ENCODE results near the gene EIF4G1. TPM values are rescaled to one million over a fixed set of nuclear protein-coding genes. Genes with fewer than 3 reads are reported as not detected.

EIF4G1 gene
- total and polyA plus RNA-seq, 2 of the 8 experiments (the other 6 are each of a cell fraction or from before 2014, with no cell fraction given) = 318 to 473 TPM

- Histone ChIP-seq H2AFZ (ENCODE audit: low read length) (no peak overlapping the region), H2BK15ac (ENCODE audit: low read length) (0 out of 2 replicates have a peak overlapping the region, but pooled peaks have one; percentile 61), H3K23me2 (ENCODE audit: low read depth, low read length) (peaks cover 22% of the 10 kb centered on the region), H3K79me1 (ENCODE audit: low read depth, low read length) (0 out of 2 replicates have a peak, but pooled peaks cover 3% of the 10 kb centered on the region), H4K8ac (ENCODE audit: extremely low read depth, insufficient read depth, low read length) (no peak overlapping the region), H4K91ac (replicated peaks; ENCODE audit: insufficient read length, low read length) (no peak overlapping the region), H2BK5ac (ENCODE audit: low read depth, low read length) (no peak overlapping the region), H3K14ac (ENCODE audit: insufficient read length) (no peak overlapping the region), H3K4me2 (ENCODE audit: insufficient read depth in 1 of 2, low read depth in 2 of 2, low read length in 2 of 2) (peak overlapping the region; percentile 94 to 98), H3K27ac (ENCODE audit: low read depth, low read length) (no peak overlapping the region), H2BK12ac (ENCODE audit: low read depth, low read length) (peak overlapping the region; percentile 75; the same call in 1 of the 2 replicates), H3K79me2 (ENCODE audit: control insufficient read depth in 1 of 2, insufficient read depth in 2 of 2, low read length in 2 of 2) (peaks cover 0 to 15% of the 10 kb centered on the region in 2 experiments; a peak in 2 of 4 replicates), H4K5ac (ENCODE audit: insufficient read length, low read depth, low read length) (no peak overlapping the region), H3K27me3 (replicated peaks in 1 of 4; ENCODE audit: control insufficient read depth in 3 of 4, extremely low read depth in 1 of 4, insufficient read depth in 3 of 4, low read length in 3 of 4) (peaks cover 0 to 8% (median 3%) of the 10 kb centered on the region in 4 experiments; a peak in 3 of 7 replicates), H3K9me3 (ENCODE audit: insufficient read depth in 2 of 2, low read depth in 1 of 2, low read length in 1 of 2) (no peaks in the 10 kb centered on the region), H3K4me3 (ENCODE audit: extremely low read depth in 1 of 4, insufficient read depth in 2 of 4, low read depth in 3 of 4, low read length in 4 of 4) (peak overlapping the region; percentile 77 to 88 (median 80)), H3K9ac (replicated peaks in 1 of 4; ENCODE audit: extremely low read depth in 1 of 4, low read depth in 3 of 4, low read length in 3 of 4) (peak overlapping the region in 2 of 4 experiments; percentile 27 to 92; a peak in 3 of 7 replicates), H3K56ac (replicated peaks; ENCODE audit: insufficient read length, low read depth, low read length) (no peak overlapping the region), H4K20me1 (replicated peaks in 1 of 2; ENCODE audit: control insufficient read depth in 1 of 2, insufficient read depth in 2 of 2, low read length in 2 of 2) (peaks cover 6 to 11% of the 10 kb centered on the region in 2 experiments), H3K23ac (ENCODE audit: insufficient read length) (no peak overlapping the region), H2BK120ac (replicated peaks; ENCODE audit: low read depth, low read length) (no peak overlapping the region), H2BK20ac (ENCODE audit: low read length) (no peak overlapping the region), H3K4me1 (replicated peaks in 1 of 4; ENCODE audit: control insufficient read depth in 3 of 4, insufficient read depth in 4 of 4, low read length in 3 of 4) (peaks cover 3 to 18% (median 12%) of the 10 kb centered on the region in 4 experiments), H3K18ac (ENCODE audit: extremely low read depth, low read length) (peak overlapping the region; percentile 15; the same call in 1 of the 2 replicates), H3K36me3 (ENCODE audit: control insufficient read depth in 2 of 4, insufficient read depth in 4 of 4, low read length in 3 of 4) (peaks cover 8 to 31% (median 18%) of the 10 kb centered on the region in 4 experiments; a peak in 5 of 8 replicates), H3K4ac (replicated peaks; ENCODE audit: insufficient read length, low read depth, low read length) (no peak overlapping the region), H2AK5ac (ENCODE audit: low read depth, low read length) (peak overlapping the region; percentile 95; the same call in 1 of the 2 replicates)
- no peak for TF ChIP-seq TAF7 (optimal IDR thresholded peaks at IDR 0.05; ENCODE audit: borderline replicate concordance, low read depth, low read length)
- TF ChIP-seq CHD2 (IDR thresholded peaks at IDR 0.05; ENCODE audit: low read length) = no peak
- no peak for TF ChIP-seq YY1 (IDR thresholded peaks at IDR 0.05; ENCODE audit: low read depth, low read length)
- TF ChIP-seq CHD1 (IDR thresholded peaks at IDR 0.05; ENCODE audit: low read depth, low read length) = no peak
- no peak for TF ChIP-seq POLR2A (IDR thresholded peaks at IDR 0.05; ENCODE audit: control extremely low read depth in 1 of 2, low read depth in 2 of 2, low read length in 2 of 2)
- TF ChIP-seq CTBP2 (IDR thresholded peaks at IDR 0.05; ENCODE audit: borderline replicate concordance, insufficient read depth, insufficient read length, low read length) = no peak
- TF ChIP-seq GABPA (IDR thresholded peaks at IDR 0.05; ENCODE audit: borderline replicate concordance, insufficient read depth, low read length) = no peak
- TF ChIP-seq MAX (IDR thresholded peaks at IDR 0.05) = 0 out of 2 replicates have a peak, but pooled peaks have one; percentile 17
- no peak for TF ChIP-seq CBX8 (IDR thresholded peaks at IDR 0.05; ENCODE audit: borderline replicate concordance, low read depth, low read length)
- CTCF ChIA-PET (ENCODE audit: partially characterized antibody) = interaction anchor here (0.7 to 7.1 kb wide), 13 partner anchors 7 to 465 kb away, joined by 3 to 47 read pairs (median 4); partner anchors contain the start of genes EEF1AKMT4 and FAM131A
- POLR2A ChIA-PET (ENCODE audit: partially characterized antibody) = interaction anchor here (0.6 to 5.2 kb wide), 14 partner anchors 8 to 183 kb away, joined by 3 to 32 read pairs (median 4); partner anchors contain the start of gene FAM131A
- no peak for DNase-seq (ENCODE audit: low read depth in 1 of 2, low spot score in 2 of 2)
- 49 to 100% methylated on average over 3 to 10 of the region's 12 CpGs for WGBS, 2 experiments (ENCODE audit: extremely low coverage in 1 of 2, insufficient coverage in 1 of 2, insufficient read length in 1 of 2, insufficient replicate concordance in 2 of 2, low coverage in 1 of 2, low lambda C conversion rate in 2 of 2, missing lambda C conversion rate in 1 of 2)
- FAIRE-seq = no peak
Measured at GRCh38 chr3:184360070-184360928, 45.9 kb downstream of the EIF4G1 start.

Measured in H1 (cell line).